EH (cell line): ENCODE measurements around the gene CMTM5.
"Not testable (repeated sequence)": the region's sequence is repeated elsewhere in the genome, so short reads cannot be mapped to it uniquely, and the experiment has no call there.

Source experiments
- DNase-seq: peaks from one replicate; pipeline ENCODE4 v3.0.0-alpha.2; 2015; ENCODE audit warnings: low read depth

Gene CMTM5

DNA sequence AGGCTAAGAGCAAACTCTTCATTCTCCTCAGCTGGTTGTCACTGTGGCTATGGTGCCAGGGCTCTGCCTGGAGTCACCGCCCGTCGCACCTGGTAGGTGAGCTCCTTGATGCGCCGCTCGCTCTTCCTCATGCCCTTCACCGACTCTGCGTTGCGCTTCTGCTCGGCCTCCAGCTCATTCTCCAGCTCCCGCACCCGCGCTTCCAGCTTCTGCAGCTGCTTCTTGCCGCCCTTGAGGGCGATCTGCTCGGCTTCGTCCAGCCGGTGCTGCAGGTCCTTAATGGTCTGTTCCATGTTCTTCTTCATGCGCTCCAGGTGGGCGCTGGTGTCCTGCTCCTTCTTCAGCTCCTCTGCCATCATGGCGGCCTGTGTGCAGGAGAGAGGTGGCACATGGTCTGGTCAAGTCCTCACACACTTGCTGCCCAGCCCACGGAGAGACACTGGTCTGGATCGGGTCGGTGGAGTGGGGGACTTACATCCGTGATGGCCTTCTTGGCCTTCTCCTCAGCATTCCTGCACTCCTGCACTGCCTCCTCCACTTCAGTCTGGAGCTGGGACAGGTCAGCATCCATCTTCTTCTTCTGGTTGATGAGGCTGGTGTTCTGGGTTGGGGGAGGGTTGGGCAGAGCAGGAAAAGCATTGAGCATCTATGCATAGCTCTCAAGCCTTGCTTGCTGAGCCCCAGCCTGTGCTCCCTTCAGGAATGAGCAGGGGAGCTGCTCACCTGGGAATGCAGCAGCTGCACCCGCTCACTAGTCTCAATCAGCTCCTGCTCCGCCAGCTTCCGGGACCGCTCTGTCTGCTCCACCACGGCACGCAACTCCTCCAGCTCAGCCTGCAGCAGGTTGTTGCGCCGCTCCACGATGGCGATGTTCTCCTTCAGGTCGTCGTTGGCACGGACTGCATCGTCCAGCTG lies 38.3 kb downstream of the CMTM5 start:
- DNase-seq, result no peak

- DNase-seq, result no peak
Observed at GRCh38 chr14:23415821-23416778, 39.3 kb downstream of the CMTM5 start.

DNA sequence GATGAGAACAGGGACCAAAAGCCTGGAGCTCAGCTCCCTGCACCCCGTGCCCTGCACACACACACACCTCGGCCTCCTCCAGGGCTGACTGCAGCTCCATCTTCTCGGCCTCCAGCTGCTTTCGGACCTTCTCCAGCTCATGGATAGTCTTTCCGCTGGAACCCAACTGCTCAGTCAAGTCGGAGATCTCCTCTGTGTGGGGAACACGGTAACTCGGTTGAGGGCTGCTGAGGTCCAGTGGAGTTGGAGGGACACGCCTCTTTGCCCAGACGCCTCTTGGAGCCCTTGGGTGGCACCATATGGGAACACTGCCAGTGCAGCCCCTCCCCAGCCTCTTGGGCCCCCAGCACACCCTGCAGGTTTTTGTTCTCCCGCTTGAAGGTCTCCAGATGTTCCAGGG lies 40.0 kb downstream of the CMTM5 start:
- no peak for DNase-seq

- not testable (repeated sequence) for DNase-seq
Observed at GRCh38 chr14:23417269-23417668, 40.4 kb downstream of the CMTM5 start.

- no peak for DNase-seq
Observed at GRCh38 chr14:23418021-23418420, 41.2 kb downstream of the CMTM5 start.

DNA sequence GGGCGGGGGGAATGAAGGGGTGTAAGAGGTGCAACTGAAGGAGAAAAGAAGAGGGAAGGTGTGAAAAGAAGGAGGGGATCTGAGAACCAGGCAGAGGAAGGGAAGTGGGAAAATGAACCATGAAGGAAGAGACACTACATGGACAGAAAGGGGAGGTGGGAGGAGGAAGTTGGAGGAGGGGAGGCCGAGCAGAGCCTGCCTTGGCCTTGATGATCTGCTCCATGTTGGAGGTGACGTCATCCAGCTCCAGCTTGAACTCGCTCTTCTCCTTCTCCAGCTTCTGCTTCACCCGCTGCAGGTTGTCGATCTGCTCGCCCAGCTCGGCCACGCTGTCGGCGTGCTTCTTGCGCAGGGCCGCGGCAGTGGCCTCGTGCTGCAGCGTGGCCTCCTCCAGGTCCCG lies 42.8 kb downstream of the CMTM5 start:
- not testable (repeated sequence) for DNase-seq

- no peak for DNase-seq
Observed at GRCh38 chr14:23421594-23421993, 44.7 kb downstream of the CMTM5 start.

DNA sequence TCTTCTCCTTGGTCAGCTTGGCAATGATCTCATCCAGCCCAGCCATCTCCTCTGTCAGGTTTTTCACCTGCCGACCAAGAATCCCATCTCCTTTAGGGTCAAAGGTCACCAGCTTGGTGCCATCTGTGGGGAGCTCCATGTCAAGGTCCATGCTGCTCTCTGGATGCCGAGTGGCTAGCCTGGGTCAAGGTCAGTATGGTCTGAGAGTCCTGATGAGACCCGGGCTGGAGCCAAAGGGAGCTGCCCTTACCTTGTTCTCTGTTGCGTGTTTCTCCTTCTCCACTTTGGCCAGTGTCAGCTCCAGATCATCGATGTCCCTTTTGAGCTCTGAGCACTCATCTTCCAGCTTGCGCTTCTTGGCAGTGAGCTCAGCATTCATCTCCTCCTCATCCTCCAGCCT lies 46.8 kb downstream of the CMTM5 start:
- no peak for DNase-seq

GRCh38 chr14:23425169-23425568 lies 48.3 kb downstream of the CMTM5 start:
- DNase-seq, result no peak

- DNase-seq, result not testable (repeated sequence)
Observed at GRCh38 chr14:23425798-23426197, 49.0 kb downstream of the CMTM5 start.

DNA sequence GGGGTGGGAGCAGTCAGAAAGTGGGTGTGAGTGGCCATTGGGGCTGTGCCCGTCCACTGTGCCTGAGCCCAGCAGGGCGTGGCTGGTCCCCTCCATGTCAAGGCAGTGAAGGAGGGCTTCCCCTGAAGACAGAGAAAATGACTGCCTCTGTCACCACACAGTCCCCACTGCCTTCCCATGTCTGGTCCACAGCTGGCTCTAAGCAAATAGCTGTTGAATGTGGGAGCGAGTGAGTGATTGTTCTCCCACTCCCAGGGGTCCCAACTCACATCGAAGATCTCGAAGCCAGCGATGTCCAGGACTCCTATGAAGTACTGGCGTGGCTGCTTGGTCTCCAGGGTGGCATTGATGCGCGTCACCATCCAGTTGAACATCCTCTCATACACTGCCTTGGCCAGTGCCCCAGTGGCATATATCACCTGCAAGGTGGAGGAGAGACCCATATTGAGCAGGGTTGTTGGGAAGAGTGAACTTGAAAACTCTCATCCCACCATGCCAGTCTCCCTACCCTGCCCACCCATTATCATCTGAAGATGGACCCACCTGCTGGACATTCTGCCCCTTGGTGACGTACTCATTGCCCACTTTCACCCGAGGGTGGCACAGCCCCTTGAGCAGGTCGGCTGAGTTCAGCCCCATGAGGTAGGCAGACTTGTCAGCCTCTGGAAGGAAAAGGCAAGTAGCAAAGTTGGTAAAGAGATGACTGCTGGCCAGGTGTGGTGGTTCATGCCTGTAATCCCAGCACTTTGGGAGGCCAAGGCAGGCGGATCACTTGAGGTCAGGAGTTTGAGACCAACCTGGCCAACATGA lies 52.0 kb downstream of the CMTM5 start:
- no peak for DNase-seq
